Body of pancreas (tissue), 4 donors: ENCODE results near the gene NF1. TPM values are rescaled to one million over a fixed set of nuclear protein-coding genes. Genes with fewer than 3 reads are reported as not detected.
A peak's percentile ranks its signal among the peaks of the same experiment; 100 is the strongest.

Source experiments
- ATAC-seq: fragments of 150-250 bp; one replicate; pipeline ENCODE4 v1.9.1; 2016
- DNase-seq, 4 donors: peaks; one replicate each; pipeline ENCODE4 v3.0.0-alpha.2; 2019
- H3K27ac ChIP-seq, 4 donors: fragments of 200-600 bp; sonication (generic); 1 replicate in 3 of 4; 2 replicates in 1 of 4; pipeline versions ENCODE4 v1.5.1 to v1.6.1; 2016 to 2019; ENCODE audit warnings: mild to moderate bottlenecking in 1 of 4, mixed read lengths in 1 of 4, moderate library complexity in 1 of 4
- H3K27me3 ChIP-seq, 2 donors: fragments of 200-600 bp; sonication (generic); one replicate each; pipeline ENCODE4 v1.6.0; 2016; ENCODE audit warnings: mild to moderate bottlenecking in 1 of 2
- H3K36me3 ChIP-seq, 2 donors: fragments of 200-600 bp; sonication (generic); replicated peaks in 1 of 2; 2 replicates each; pipeline ENCODE4 v1.5.1; 2016; ENCODE audit warnings: low read depth in 2 of 2; ENCODE audit not compliant: insufficient read depth in 1 of 2
- H3K4me1 ChIP-seq: fragments of 200-600 bp; sonication (generic); one replicate; pipeline ENCODE4 v1.6.0; 2016
- H3K4me3 ChIP-seq, 2 donors: fragments of 200-600 bp; sonication (generic); 1 replicate in 1 of 2; 2 replicates in 1 of 2; pipeline ENCODE4 v1.5.1; 2016 to 2019
- H3K9me3 ChIP-seq, 3 donors: fragments of 200-600 bp; sonication (generic); 1 replicate in 2 of 3; 2 replicates in 1 of 3; pipeline ENCODE4 v1.5.1; 2016
- CTCF ChIP-seq, 7 experiments: fragments of 450-650 bp in 4 of 7; fragments of 200-600 bp in 3 of 7; sonication (generic) in 3 of 7; IDR thresholded peaks; one replicate each; pipeline ENCODE4 v1.5.1; 2016 to 2019; ENCODE audit warnings: antibody characterized with exemption in 7 of 7
- POLR2A ChIP-seq, 3 donors: fragments of 450-650 bp; IDR thresholded peaks; one replicate each; pipeline ENCODE4 v1.6.1; 2016; ENCODE audit warnings: antibody characterized with exemption in 3 of 3, mild to moderate bottlenecking in 2 of 3
- WGBS, 2 donors: methylation state at CpG; one replicate each; pipeline ENCODE4 v1.1.5; 2017; 5-methylcytosine and 5-hydroxymethylcytosine counted together
- intact Hi-C: fragments of 100-400 bp; cut with DNase I; formaldehyde crosslinking; loops from one replicate; pipeline ENCODE4 v1.15.1; 2023
- total RNA-seq, 2 donors: library from RNA; depleted of rRNA; stranded (reverse); fragments of >200 nt; gene quantifications; one replicate each; pipeline ENCODE4 v1.1.0, GENCODE V29; 2016

NF1 gene
- total RNA-seq, 2 donors from 2014 or later: 54.7 to 57.1 TPM

DNA sequence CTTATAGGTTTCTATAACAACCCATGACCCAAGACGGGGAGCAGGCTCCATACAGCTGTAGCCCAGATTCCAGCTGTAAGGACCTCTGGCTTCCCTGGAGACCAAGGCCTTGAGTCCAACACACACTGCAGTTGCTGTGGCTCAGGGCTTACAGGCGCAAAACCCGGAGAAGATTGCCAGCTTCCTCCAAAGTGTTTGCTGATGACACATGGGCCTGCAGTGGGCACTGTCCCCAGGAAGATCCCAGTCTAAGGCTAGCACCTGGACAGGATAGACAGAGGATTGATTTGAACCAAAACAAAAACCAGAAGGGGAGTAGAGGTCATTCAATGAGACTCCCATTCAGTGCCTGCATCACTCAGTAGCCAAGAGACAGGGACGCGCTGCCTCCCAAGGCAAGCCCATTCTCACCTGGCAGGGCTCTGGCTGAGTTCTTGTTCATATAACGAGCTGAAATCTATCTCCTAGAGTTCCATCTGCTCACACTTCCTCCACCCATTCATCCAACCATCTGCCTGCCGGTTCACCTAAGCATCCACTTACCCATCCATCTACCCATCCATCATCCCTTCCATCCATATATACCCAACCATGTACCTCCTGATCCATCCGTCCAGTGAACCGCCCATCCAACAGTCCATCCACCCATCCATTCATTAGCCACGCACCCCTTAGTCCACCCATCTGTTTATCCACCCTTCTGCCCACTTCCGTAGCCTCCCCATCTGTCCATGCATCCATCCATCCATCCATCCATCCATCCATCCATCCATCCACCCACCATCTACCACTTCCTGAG, 306.9 kb downstream of the NF1 start:
- TF ChIP-seq CTCF (IDR thresholded peaks at IDR 0.05) (no peak), POLR2A (IDR thresholded peaks at IDR 0.05) (no peak)
- DNase-seq: peak in 1 of 4 donors; percentile 9
- H3K9me3 ChIP-seq: no peaks in the 10 kb centered on the region
- H3K27ac ChIP-seq: no peak overlapping the region
- WGBS, 2 donors: 78 to 86% methylated on average over 10 to 11 of the region's 11 CpGs
- intact Hi-C loops: no loop called here
- H3K36me3 ChIP-seq: no peaks in the 10 kb centered on the region
- no peaks in the 10 kb centered on the region for H3K27me3 ChIP-seq
- no peak overlapping the region for H3K4me3 ChIP-seq
- ATAC-seq: no peak
- no peaks in the 10 kb centered on the region for H3K4me1 ChIP-seq

DNA sequence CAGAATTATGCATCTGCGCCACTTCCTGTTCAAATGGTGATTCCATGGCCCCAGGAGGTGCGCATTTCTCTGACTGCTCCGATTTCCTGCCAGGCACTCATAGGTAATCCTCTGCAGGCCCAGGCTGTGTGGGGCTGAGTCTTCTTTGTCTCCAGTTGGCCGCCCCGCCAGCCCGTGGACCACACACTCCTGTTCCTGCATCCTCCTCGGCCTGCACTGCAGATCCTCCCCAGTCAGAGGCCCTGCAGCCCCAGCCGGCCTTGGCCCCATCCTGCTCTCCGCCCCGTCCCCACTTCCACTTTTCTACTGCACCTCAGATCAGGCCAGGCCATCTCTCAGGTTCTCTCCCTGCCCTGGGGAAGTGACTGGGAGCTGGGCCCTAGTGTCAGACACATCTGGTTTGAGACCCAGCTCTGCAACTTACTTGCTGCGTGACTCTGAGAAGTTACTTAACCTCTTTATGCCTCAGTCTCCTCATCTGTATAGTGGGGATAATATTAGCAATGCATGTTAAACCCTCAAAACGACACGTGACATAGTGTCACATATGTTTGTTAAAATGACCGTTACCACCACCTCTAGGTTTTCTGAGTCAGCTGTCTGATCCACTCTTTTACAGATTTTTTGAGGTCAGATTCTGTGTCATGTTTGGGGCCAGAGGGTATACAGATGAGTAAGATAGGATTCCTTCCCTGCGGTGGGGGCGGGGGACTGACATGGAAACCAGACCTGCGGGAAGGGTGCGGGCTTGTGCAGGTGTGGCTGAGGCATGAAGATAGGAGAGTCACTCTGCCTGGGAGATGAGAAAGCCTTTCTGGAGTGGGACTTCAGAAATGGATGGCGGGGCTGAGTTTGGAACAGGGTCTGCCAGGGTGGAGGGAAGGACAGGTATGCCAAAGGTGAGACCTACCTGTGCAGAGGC, 309.5 kb downstream of the NF1 start:
- H3K27ac ChIP-seq: no peak overlapping the region
- no peak for ATAC-seq
- H3K36me3 ChIP-seq: no peaks in the 10 kb centered on the region
- H3K9me3 ChIP-seq: no peaks in the 10 kb centered on the region
- TF ChIP-seq CTCF (IDR thresholded peaks at IDR 0.05): no peak
- TF ChIP-seq POLR2A (IDR thresholded peaks at IDR 0.05): no peak
- intact Hi-C loops: no loop called here
- no peak overlapping the region for H3K4me3 ChIP-seq
- H3K27me3 ChIP-seq: no peaks in the 10 kb centered on the region
- no peaks in the 10 kb centered on the region for H3K4me1 ChIP-seq
- peak in 1 of 4 donors; percentile 5 for DNase-seq
- 69 to 78% methylated on average over 19 of the region's 19 CpGs for WGBS, 2 donors

GRCh38 chr17:31405890-31406371, 311.2 kb downstream of the NF1 start:
- WGBS, 2 donors: 50 to 74% methylated on average over 2 to 5 of the region's 5 CpGs
- no peaks in the 10 kb centered on the region for H3K4me1 ChIP-seq
- ATAC-seq (no peak), DNase-seq (peak in 1 of 4 donors; percentile 7)
- H3K36me3 ChIP-seq: no peaks in the 10 kb centered on the region
- TF ChIP-seq POLR2A (IDR thresholded peaks at IDR 0.05) (no peak), CTCF (IDR thresholded peaks at IDR 0.05) (no peak)
- no peaks in the 10 kb centered on the region for H3K27me3 ChIP-seq
- intact Hi-C loops: no loop called here
- no peak overlapping the region for H3K4me3 ChIP-seq
- H3K9me3 ChIP-seq: no peaks in the 10 kb centered on the region
- H3K27ac ChIP-seq: no peak overlapping the region

GRCh38 chr17:31408586-31408985, 313.8 kb downstream of the NF1 start:
- DNase-seq (no peak), ATAC-seq (no peak)
- Histone ChIP-seq H3K27ac (no peak overlapping the region), H3K4me3 (no peak overlapping the region), H3K27me3 (no peaks in the 10 kb centered on the region), H3K36me3 (no peaks in the 10 kb centered on the region), H3K9me3 (no peaks in the 10 kb centered on the region), H3K4me1 (no peaks in the 10 kb centered on the region)
- TF ChIP-seq POLR2A (IDR thresholded peaks at IDR 0.05) (no peak), CTCF (IDR thresholded peaks at IDR 0.05) (no peak)
- 68 to 79% methylated on average over 4 of the region's 4 CpGs for WGBS, 2 donors
- intact Hi-C loops: no loop called here
